NCI-H1048 (cell line): Measurements from ENCODE around the gene IL23R.

Source experiments
- DNase-seq: peaks from one replicate; lab custom pipeline; 2025; lab: John Stamatoyannopoulos, UW

The IL23R gene

GRCh38 chr1:67304023-67304422 lies 137.8 kb downstream of the IL23R start:
- no peak for DNase-seq

- no peak for DNase-seq
Observed at GRCh38 chr1:67306547-67306946, 140.3 kb downstream of the IL23R start.

- DNase-seq, result no peak
Observed at GRCh38 chr1:67307251-67308060, 141.2 kb downstream of the IL23R start, which contains the start of gene IL12RB2. Gene IL12RB2 (plus strand): TSS chr1:67307873. CDS start chr1:67320369, 12,496 bp downstream.

GRCh38 chr1:67308136-67308535 lies 141.9 kb downstream of the IL23R start:
- DNase-seq, result no peak
